ENCODE data around the gene RBM47.

RBM47 gene

GRCh38 chr4:40446839-40447238, 182.8 kb downstream of the RBM47 start:
- H3K4me1 ChIP-seq (ENCODE audit: control insufficient read depth, insufficient read depth, low read length) = no peaks in the 10 kb centered on the region
- H3K36me3 ChIP-seq (ENCODE audit: control insufficient read depth in 2 of 2, insufficient read depth in 1 of 2, low read length in 2 of 2) = no peaks in the 10 kb centered on the region
- ChIA-PET CTCF (interaction anchor here (0.6 kb wide), 1 partner anchor 817 kb away, joined by 3 read pairs; no protein-coding TSS in a partner anchor), POLR2A (no interaction called here)
- H3K27ac ChIP-seq (ENCODE audit: extremely low read depth, low read depth, low read length) = no peak overlapping the region
- no peak overlapping the region for H3K4me3 ChIP-seq (ENCODE audit: low read depth, low read length)
- no peaks in the 10 kb centered on the region for H3K9me3 ChIP-seq (ENCODE audit: control insufficient read depth, insufficient read depth, low read depth, low read length)
- no peak for TF ChIP-seq KLF10 (tag by site-specific recombination; IDR thresholded peaks at IDR 0.05)
- no peak for TF ChIP-seq ZNF248 (tag by site-specific recombination; IDR thresholded peaks at IDR 0.05)
- no peak for TF ChIP-seq ZNF404 (tag by site-specific recombination; IDR thresholded peaks at IDR 0.05)
- no peak for TF ChIP-seq KLF1 (tag by site-specific recombination; IDR thresholded peaks at IDR 0.05)
- no peak for TF ChIP-seq ZNF280C (tag by site-specific recombination; IDR thresholded peaks at IDR 0.05)
- TF ChIP-seq ZNF184 (tag by site-specific recombination; IDR thresholded peaks at IDR 0.05) = no peak
- no peak for TF ChIP-seq RBAK (tag by site-specific recombination; IDR thresholded peaks at IDR 0.05)
- TF ChIP-seq ZNF341 (tag by site-specific recombination; IDR thresholded peaks at IDR 0.05; ENCODE audit: low read depth) = no peak
- no peak for TF ChIP-seq ZFP41 (tag by site-specific recombination; IDR thresholded peaks at IDR 0.05; ENCODE audit: borderline replicate concordance)
- TF ChIP-seq INSM2 (tag by site-specific recombination; IDR thresholded peaks at IDR 0.05) = no peak
- no peak for TF ChIP-seq REST (tag by site-specific recombination; IDR thresholded peaks at IDR 0.05)
- TF ChIP-seq PRDM4 (tag by site-specific recombination; IDR thresholded peaks at IDR 0.05) = no peak
- TF ChIP-seq ZNF768 (tag by site-specific recombination; IDR thresholded peaks at IDR 0.05) = no peak
- no peak for TF ChIP-seq BCL6B (tag by site-specific recombination; IDR thresholded peaks at IDR 0.05)
- no peak for TF ChIP-seq ZNF621 (tag by site-specific recombination; IDR thresholded peaks at IDR 0.05)
- TF ChIP-seq ZSCAN5A (tag by site-specific recombination; IDR thresholded peaks at IDR 0.05) = no peak
